A204.1 (cell line): ENCODE data around the gene TRIM29.

Experiments used
- FAIRE-seq: peaks from 2 replicates; lab custom pipeline; 2012; peaks lifted over from hg19 to GRCh38; lab: Jason Lieb, UNC

Gene TRIM29

GRCh38 chr11:120096369-120097191, 41.3 kb downstream of the TRIM29 start:
- FAIRE-seq = no peak

- no peak for FAIRE-seq
Measured at GRCh38 chr11:120095516-120095915, 42.4 kb downstream of the TRIM29 start.

GRCh38 chr11:120091701-120092100, 46.2 kb downstream of the TRIM29 start:
- FAIRE-seq = no peak

GRCh38 chr11:120091121-120091520, 46.8 kb downstream of the TRIM29 start:
- FAIRE-seq = no peak

GRCh38 chr11:120090411-120090810, 47.5 kb downstream of the TRIM29 start:
- no peak for FAIRE-seq

GRCh38 chr11:120089036-120090001, 48.6 kb downstream of the TRIM29 start:
- FAIRE-seq = no peak

- FAIRE-seq = no peak
Measured at GRCh38 chr11:120088056-120088455, 49.9 kb downstream of the TRIM29 start.

- no peak for FAIRE-seq
Measured at GRCh38 chr11:120086651-120087050, 51.3 kb downstream of the TRIM29 start.

GRCh38 chr11:120079750-120080610, 57.9 kb downstream of the TRIM29 start:
- no peak for FAIRE-seq

- no peak for FAIRE-seq
Measured at GRCh38 chr11:120078397-120078796, 59.5 kb downstream of the TRIM29 start.

GRCh38 chr11:120074076-120074475, 63.8 kb downstream of the TRIM29 start:
- no peak for FAIRE-seq

- FAIRE-seq = no peak
Measured at GRCh38 chr11:120073196-120073595, 64.7 kb downstream of the TRIM29 start.

- no peak for FAIRE-seq
Measured at GRCh38 chr11:120068114-120068573, 69.8 kb downstream of the TRIM29 start.

GRCh38 chr11:120067438-120068113, 70.3 kb downstream of the TRIM29 start:
- no peak for FAIRE-seq

- no peak for FAIRE-seq
Measured at GRCh38 chr11:120066738-120067437, 71.0 kb downstream of the TRIM29 start.

GRCh38 chr11:120065876-120066275, 72.0 kb downstream of the TRIM29 start:
- FAIRE-seq = no peak

- no peak for FAIRE-seq
Measured at GRCh38 chr11:120065176-120065575, 72.7 kb downstream of the TRIM29 start.

GRCh38 chr11:120064341-120064740, 73.6 kb downstream of the TRIM29 start:
- FAIRE-seq = no peak

- FAIRE-seq = no peak
Measured at GRCh38 chr11:120063686-120064340, 74.1 kb downstream of the TRIM29 start.

GRCh38 chr11:120062561-120062930, 75.4 kb downstream of the TRIM29 start:
- FAIRE-seq = no peak
